HG03575 (cell line): Measurements from ENCODE around the gene SPEF2.

ENCODE experiments used
- ATAC-seq: cut with Tn5 transposase; IDR thresholded peaks from one replicate; pipeline ENCODE4 v1.9.1; 2021; ENCODE audit not compliant: unreplicated experiment, insufficient number of reproducible peaks, low FRiP score; ENCODE audit errors: extremely low read depth

The SPEF2 gene

DNA sequence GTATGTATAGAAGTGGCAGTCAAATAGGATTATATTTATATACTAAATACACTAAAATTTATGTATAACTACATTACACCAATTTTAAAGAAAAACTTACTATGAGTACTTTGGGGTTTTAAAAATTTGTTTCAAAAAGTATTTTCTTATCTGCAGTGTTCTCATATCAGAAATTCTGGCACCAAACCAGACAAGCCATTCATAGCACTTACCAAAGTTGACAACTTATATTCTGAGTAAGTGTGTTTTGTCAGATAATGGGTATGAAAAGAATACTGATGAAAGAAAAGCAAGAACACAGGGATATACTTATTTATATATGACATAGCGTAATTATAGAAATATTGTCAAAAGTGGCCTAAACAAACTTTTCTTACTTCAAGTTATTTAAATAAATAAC, 67.5 kb downstream of the SPEF2 start:
- ATAC-seq: no peak

DNA sequence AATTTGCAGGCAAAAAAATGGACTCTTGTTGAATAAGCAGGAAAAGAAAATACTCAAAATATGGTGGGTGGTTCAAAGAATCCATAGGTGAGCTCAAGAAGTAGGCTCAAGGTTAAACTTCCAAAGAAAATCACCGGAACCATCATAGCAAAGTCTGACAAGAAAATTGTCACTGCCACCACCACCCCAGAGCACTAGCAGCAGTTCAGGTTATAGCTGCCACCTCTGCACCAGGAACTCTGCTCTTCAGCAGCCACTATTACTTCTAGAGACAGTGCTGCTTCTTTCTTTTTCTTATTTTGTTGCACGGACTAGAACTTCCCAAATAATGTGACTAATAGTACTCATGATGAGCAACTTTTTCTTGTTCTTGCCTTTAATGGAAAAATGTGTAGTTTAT, 70.3 kb downstream of the SPEF2 start:
- no peak for ATAC-seq

GRCh38 chr5:35694481-35694880, 76.8 kb downstream of the SPEF2 start:
- no peak for ATAC-seq

- no peak for ATAC-seq
Observed at GRCh38 chr5:35698047-35698808, 80.6 kb downstream of the SPEF2 start.

DNA sequence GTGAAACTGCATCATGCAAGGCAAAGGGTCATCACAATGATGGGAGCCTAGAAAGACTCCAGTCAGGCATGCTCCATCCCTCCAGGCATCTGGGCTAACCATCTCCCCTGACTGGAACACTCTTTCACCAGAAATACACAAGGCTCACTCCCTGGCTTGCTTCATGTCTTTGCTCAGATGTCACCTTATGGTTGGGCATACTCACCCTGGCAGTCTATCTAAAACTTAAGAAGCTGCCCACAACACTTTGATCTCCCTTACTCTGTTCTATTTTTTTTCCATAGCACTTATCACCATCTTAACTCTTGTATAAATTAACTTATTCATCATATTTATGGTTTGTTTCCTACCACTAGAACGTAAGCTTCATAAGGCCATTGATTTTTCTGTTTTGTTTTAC, 90.0 kb downstream of the SPEF2 start:
- no peak for ATAC-seq

GRCh38 chr5:35709688-35710087, 92.0 kb downstream of the SPEF2 start:
- no peak for ATAC-seq

- ATAC-seq: no peak
Observed at GRCh38 chr5:35717718-35718117, 100.1 kb downstream of the SPEF2 start.

DNA sequence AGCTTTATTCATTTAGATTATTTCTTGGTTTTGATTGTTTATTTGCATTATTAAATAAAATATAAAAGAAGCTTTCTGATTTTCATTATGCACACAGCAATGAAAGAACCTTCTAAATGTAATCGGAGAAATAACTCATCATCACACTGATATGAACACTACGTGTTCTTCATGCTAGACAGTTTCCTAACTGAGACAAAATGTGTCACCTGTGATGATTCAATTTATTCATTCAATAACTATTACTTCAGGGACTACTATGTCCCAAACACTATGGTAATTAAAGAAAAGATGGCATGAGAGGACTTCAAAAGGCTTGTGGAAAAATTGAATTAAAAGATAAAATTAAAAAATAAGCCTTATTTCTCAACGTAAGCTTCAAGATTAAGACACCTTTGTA, 118.1 kb downstream of the SPEF2 start:
- no peak for ATAC-seq

GRCh38 chr5:35736280-35736679, 118.6 kb downstream of the SPEF2 start:
- ATAC-seq: no peak

DNA sequence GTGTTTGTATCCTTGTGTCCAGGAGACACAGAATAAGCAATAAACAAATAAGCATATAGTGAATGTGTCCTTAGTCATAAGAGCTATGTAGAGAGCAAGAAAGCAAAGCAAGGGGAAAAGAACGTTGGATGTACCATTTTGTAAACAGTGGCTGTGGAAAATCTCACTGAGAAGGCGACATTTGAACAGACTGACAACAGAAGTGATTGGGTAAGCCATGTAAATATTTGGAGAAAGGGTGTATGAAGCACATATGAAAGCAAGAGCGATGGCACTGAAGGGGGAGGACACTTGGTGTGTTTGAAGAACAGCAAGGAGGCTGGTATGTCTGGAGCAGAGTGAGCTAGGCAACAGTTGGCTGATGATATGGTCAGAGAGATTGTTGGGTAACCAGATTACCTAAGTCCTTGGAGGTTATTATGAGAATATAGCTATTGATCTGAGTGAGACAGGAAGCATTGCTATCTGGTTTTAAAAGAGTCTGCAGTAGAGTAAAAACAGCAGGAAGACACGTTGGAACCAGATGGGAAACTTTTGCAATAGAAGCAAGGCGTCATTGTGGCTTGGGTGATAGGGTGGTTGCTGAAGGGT, 123.6 kb downstream of the SPEF2 start:
- no peak for ATAC-seq

DNA sequence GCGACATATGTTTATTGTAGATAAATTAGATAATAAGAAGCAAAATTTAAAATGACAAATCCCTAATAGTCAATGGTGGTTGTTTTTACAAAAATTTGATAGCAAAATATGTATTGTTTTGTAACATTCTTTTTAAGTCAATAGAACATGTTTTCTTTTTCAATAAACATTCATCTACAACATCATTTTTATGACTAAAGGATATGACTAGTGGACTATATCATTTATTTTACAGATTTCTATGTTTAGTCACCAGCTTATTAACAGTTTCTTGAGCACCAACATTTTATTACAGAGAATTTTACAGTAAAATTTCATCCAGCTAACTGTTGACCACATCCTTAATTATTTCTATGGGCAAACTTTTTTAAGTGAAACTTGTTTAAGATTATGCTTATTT, 124.3 kb downstream of the SPEF2 start:
- ATAC-seq: no peak

- ATAC-seq: no peak
Observed at GRCh38 chr5:35743644-35744043, 126.0 kb downstream of the SPEF2 start.

DNA sequence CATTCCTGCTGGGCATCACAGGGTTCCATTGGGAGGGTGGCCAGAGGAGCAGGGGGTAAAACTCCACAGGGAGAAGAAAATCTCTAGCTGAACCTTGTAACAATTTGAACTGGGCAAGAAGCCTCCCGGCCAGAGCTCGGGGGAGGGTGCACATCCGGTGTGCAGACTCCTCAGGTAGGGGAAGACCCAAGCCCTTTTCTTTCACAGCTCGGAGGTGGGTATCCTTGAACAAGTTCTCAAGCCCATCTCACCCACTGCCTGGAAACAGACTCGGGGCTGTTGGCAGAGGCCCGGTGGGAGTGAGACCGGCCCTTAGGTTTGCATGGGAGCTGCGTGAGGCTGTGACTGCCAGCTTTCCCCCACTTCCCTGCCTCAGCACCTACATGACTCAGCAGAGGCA, 127.5 kb downstream of the SPEF2 start:
- no peak for ATAC-seq

GRCh38 chr5:35745660-35746059, 128.0 kb downstream of the SPEF2 start:
- no peak for ATAC-seq

DNA sequence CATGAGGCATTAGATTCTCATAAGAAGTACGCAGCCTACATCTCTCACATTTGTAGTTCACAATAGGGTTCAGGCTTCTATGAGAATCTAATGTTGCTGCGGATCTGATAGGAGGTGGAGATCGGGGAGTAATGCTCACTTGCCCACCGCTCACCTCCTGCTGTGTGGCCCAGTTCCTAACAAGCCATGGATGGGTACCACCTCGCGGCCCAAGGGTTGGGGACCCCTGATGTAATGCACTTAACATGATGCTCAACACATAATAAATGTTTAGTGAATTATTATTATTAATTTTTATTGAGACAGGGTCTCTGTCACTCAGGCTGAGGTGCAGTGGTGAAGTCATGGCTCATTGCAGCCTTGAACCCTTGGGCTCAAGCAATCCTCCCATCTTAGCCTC, 134.3 kb downstream of the SPEF2 start:
- ATAC-seq: no peak

GRCh38 chr5:35753500-35753899, 135.8 kb downstream of the SPEF2 start:
- ATAC-seq: no peak

DNA sequence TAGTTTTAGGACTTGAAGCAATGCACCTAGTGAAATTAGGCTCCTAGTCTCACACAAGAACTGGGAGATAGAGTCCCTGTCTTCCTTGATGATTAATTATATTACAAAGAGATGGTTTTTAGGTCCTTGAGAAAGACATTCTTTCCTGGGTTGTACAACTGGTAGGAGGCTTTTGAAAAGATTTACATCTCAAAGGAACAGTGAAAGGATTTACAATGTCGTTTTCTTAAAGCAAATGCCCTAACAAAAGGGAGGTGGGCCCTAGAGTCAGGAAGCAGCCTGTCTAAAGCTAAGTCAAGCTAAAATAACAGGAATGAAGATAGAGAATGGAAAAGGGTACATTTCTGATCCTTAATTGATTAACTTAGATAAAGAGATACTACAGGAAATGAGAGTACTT, 136.8 kb downstream of the SPEF2 start:
- ATAC-seq: no peak

DNA sequence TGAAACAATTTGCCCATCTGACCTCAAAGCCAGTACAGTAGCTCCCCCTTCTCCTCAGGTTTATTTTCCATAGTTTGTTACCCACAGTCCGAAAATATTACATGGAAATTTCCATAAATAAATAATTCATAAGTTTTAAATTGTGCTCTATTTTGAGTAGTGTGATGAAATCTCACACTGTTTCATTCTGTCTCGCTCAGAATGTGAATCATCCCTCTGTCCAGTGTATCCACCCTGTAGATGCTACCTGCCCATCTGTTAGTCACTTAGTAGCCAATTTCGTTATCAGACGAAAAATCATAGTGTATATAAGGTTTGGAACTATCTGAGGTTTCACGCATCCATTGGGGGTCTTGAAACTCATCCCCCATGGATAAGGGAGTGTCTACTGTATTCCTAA, 138.3 kb downstream of the SPEF2 start:
- no peak for ATAC-seq

- ATAC-seq: no peak
Observed at GRCh38 chr5:35758151-35758724, 140.6 kb downstream of the SPEF2 start.

DNA sequence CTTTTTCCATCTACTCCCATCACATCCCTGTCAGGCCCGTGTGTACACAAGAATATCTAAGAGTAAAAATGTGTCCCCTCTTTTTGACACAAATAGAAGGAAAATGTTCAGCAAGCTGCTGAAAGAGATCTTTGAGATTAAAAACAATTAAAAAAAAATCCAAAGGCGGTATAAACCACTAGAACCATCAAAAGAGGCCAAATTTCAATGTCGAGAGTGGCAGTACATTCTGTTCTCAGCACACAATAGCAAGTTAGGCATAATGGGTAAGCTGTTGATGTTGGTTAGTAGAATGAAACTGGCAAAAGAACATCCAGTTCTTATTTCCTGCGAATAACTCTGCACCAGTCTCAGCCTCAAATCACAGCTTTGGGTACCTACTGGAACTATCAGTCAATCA, 143.9 kb downstream of the SPEF2 start:
- no peak for ATAC-seq

DNA sequence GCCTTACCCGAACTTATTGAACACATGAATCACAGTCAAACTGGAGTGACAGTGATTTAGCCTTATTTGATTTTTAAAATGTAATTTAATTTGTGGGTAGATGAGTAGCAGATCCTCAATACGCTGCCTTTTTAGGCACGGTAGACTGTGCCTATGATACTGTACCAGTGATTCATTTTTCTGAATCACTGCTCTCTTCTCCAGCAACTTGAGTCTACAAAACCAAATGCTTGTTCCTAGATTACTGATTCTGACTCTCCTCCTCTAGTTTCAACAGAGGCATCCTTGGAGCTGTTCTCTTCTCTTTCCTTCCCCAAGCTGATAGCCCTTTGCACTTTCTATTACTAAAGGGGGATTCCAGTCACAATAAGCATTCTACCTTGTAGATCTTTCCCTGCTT, 144.7 kb downstream of the SPEF2 start:
- no peak for ATAC-seq
